GM12872 (cell line): ENCODE data around the gene DPYD.

Experiments used
- CTCF ChIP-seq: IDR thresholded peaks from 3 replicates; pipeline ENCODE4 v1.5.1; 2011; ENCODE audit warnings: low read depth, mild to moderate bottlenecking, low read length, moderate library complexity; ENCODE audit not compliant: insufficient read depth

Gene DPYD

GRCh38 chr1:97238816-97239215, 682.0 kb downstream of the DPYD start:
- no peak for TF ChIP-seq CTCF

- no peak for TF ChIP-seq CTCF
Measured at GRCh38 chr1:97212671-97213070, 708.2 kb downstream of the DPYD start.

- TF ChIP-seq CTCF, result no peak
Measured at GRCh38 chr1:97210307-97210706, 710.5 kb downstream of the DPYD start.

GRCh38 chr1:97209381-97209957, 711.4 kb downstream of the DPYD start:
- no peak for TF ChIP-seq CTCF

GRCh38 chr1:97207868-97208267, 713.0 kb downstream of the DPYD start:
- no peak for TF ChIP-seq CTCF

- no peak for TF ChIP-seq CTCF
Measured at GRCh38 chr1:97204468-97204867, 716.4 kb downstream of the DPYD start.

GRCh38 chr1:97202481-97203380, 718.1 kb downstream of the DPYD start:
- TF ChIP-seq CTCF, result no peak
